ENCODE results near the gene FAR2.
"Not testable (repeated sequence)": the region's sequence is repeated elsewhere in the genome, so short reads cannot be mapped to it uniquely, and the experiment has no call there.

FAR2 gene

DNA sequence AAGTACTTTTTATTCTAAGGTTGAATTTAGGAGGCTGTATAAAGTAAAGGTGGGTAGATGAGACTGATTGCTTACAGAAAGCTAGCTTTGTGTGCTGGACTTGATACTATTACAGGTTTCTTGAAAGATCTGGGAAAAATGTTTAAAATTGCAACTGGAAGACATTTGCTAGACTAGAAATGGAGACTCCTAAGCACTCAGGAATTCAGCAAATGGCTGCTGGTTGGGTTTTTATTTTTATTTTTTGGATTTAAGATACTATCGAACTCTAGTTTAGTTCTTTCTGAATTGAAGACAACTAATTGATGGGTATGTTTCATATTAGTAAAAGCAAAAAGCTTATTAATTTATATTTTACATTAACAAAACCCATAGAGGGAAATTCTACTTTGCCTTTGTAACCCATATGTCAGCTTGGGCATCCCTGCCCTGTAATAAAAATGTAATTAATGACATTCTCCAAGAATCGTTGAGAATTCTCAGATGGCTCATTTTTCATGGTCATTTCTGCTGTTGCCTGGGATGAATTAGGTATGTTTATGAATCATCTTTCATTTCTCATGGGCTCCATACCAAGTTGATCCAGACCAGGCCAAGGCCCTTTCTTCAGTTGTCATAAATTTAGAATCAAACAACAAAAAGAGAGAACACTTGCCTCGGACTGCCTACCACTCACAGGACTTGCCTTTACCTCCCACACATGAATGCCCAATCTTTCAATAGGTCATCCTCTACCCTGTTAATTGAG is 129.8 kb downstream of the FAR2 start:
- no peak for DNase-seq (ENCODE audit: low read depth in 3 of 3)

DNA sequence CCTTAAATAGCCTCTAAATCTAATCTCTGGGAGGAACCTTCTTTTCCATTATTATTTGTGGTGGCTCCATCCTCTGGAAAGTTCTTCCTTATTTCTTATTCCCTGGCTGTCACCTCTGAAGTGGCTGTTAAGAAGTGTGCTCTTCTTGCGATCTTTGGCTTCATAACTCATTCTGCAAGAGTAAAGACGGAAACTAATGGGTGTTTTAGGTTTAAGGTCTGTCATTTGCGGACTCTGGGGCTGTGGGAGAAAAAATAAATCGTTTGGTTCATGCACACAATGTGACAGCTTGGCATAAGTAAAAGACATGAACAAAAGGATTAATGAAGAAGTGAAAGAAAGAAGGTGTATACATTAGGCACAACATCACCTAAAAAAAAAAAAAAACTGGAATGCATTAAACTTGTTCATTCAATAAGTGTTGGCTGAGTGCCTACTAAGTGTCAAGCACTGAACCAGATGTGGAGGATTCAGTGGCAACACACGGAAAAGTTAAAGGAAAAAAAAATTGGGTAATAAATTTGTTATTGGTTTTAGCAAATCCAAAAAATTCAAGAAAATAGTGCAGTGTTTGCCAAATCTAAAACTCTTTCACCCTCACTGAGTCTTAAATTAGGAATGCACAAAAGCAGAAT is 132.4 kb downstream of the FAR2 start:
- DNase-seq (ENCODE audit: low read depth in 3 of 3) = no peak

DNA sequence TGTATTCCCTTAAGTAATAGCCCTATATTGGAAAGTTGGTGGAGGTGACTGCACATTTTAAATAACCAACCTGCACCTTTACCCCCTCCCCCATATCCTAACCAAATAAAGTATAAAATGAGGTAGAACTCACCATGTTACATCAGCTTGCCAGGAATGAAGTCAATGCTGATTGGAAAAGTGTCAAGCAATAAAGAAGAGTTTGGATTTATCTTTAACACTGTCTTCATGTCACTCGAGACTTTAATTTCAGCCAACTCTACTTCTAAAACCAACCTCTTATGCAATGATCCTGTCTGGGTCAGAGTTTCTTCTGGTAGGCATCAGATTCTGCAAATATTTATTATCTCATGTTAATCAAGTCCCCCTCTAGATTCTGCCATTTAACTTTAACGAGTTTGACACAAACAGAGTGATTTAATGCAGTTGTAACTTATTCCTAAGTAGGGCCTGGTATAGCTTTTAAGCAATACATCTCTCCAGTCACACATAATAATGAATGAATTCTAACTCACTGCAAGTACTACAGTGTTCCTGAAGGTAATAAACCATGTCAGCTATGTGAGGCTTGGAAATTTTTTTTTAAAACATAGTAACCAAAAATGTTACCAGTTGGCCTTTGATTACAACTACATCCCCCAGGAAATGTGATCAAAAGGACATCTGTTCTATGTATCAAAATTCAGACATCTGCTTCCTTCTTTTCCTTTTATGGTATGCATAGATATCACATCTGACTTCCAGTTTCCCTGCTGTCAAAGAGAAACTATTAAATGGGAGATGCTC is 133.1 kb downstream of the FAR2 start:
- DNase-seq (ENCODE audit: low read depth in 3 of 3) = no peak

DNA sequence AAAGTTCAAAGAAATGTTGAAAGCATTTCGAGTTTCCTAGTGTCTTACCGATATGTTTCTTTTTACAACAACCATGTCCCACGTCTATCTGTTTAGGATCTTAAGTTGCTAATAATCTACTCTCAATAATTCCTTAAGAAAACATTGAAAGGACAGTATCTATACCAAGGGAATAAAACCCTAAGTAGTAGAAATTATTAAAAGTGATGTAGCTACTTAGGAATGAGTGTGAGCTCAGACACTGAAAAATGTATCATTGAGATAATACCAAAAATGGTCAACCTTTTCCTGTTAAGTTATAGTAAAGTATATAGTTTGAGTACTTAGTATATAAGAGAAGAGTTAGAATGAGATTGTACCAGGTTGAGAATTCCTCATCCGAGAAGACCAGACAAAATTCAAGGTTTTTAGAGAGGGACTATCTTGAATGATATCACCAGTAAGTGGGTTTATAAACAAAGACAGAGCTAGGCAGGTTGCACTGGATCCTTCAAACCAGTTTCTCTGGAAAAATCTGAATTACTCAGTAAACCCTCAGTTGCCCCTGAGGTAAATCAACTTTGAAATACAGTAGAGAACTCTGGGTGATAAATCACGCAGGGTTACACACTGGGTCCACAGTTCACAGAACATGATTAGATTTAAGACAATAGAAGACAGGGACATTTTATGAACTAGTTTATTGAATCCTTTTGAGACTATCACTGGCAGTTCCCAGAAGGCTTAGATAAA is 135.1 kb downstream of the FAR2 start:
- DNase-seq (ENCODE audit: low read depth in 3 of 3) = no peak

DNA sequence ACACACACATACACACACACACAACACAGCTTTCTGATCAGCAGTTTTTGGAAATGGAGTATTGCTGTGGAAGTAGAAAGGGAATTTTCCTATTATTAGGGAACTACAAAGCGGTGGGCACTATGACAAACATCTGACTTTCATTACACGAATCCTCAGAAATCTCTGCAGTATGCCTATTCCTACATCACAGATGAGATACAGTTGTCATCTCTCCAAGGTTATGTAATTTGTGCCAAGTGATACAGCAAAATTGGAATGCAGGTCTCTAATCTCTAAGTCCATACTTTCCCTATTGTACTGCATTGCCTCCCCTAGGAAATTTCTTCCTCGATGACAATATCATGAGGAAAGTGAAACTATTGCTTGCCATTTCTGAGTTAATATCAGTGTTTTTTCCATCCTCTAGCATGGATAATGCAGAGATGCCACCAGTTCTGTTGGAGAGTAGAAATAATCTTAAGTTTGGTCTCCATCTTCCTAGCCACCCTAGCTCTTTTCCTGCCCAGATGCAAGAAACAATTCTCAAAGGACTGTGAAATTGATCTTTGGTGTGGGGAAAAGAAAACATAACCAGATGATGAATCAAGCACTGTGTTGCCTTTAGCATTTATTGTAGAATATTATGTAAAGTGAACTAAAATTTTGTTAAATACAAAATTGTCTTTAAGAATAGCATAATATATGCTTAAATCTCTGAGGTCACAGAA is 137.2 kb downstream of the FAR2 start:
- no peak for DNase-seq (ENCODE audit: low read depth in 3 of 3)

DNA sequence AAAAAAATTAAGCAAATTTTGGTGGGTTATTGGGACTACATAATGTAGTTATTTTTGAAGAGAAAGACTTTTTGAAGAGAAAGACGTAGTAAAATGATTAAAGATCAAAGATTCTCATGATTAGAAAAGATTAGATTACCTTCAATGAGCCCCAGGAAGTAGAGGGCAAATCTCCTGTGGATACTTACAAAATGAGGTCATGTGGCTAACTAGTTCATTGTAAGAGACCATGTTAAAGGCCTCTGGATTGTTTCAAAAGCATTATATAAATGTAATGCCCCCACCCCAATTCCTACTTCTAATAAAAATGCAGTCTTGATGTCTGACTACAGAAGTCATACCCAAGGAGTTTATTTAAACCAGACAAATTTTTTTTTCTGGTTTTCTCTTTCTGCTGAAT is 138.5 kb downstream of the FAR2 start:
- no peak for DNase-seq (ENCODE audit: low read depth in 3 of 3)

DNA sequence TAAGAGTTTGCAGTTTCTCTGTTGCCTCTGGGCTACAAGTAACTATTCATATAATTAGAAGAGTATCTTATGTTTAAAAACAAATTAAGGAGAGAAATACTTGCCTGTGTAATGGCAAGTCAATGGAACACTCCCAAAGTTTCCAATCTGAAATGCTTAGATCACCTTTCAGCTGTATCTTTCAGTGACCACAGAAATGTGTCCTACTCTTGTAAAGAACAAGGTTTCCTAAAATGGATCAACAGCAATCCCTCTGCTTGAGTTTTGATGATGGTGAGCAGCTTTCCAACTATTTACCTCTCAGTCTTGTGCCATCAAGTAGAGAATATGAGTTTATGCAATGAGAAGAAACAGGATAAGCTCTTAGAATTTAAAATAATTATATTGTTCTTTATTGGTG is 139.0 kb downstream of the FAR2 start:
- no peak for DNase-seq (ENCODE audit: low read depth in 3 of 3)

DNA sequence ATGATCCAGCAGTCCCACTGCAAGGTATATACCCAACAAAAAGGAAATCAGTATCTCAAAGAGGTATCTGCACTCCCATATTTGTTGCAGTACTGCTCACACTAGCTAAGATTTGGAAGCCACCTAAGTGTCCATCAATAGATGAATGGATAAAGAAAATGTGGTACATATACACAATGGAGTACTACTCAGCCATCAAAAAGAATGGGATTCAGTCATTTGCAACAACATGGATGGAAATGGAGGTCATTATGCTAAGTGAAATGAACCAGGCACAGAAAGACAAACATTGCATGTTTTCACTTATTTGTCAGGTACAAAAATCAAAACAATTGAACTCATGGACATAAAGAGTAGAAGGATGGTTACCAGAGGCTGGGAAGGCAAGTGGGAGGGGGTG is 141.4 kb downstream of the FAR2 start:
- DNase-seq (ENCODE audit: low read depth in 3 of 3) = not testable (repeated sequence)

DNA sequence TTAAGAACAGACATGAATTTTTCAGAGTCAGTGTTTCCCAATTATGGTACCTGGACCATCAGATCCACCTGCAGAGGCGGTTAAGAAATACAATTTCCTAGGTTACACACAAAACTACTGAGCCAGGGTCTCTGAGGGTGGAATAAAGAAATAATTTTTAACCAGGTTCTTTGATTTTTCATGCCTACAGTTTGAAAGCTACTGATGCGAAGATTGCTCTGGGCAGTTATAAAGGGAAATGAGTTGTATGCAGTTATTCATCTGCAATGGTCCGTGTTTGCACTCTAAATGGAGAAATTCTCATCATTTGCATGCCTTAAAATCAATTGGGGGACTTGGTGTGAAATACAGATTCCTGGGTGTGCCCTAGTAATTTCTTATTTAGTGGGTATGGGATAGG is 142.1 kb downstream of the FAR2 start:
- no peak for DNase-seq (ENCODE audit: low read depth in 3 of 3)

DNA sequence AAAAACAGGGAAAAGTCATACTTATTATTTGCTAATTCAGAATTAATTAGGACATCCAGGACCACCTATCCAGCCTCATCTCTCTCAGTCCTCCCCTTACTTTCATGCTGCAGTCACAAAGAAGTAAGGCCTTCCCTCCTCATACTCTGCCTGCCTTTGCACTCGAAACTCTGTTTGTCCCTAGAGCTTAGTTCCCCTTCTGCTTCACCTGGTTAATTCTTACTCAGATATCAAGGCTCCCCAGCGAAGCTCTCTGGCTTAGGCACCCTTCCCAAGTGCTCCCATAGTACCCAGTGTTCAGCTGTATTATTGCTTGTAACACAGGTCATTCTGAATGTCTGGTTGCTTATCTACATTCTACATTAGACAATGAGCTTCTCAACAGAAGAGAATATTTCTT is 150.6 kb downstream of the FAR2 start:
- DNase-seq (ENCODE audit: low read depth in 3 of 3) = no peak

DNA sequence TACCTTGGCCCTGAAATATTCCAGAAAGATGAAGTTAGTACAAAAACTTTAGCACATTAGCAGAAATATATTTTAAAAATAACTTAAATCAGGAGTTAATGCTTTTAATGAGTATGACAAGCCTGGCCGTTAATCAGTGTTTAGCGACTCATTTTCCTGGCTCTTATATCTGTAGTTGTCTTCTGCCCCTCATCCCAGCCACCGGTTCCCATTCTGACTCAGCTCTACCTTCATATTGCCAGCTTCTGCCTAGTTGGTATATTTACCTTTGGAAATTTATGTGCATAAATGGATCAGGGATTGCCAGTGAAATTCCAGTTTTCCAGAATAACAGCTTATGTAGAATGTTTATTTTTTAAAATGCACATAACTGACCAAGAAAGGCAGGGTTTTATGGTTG is 152.0 kb downstream of the FAR2 start:
- DNase-seq (ENCODE audit: low read depth in 3 of 3) = no peak

DNA sequence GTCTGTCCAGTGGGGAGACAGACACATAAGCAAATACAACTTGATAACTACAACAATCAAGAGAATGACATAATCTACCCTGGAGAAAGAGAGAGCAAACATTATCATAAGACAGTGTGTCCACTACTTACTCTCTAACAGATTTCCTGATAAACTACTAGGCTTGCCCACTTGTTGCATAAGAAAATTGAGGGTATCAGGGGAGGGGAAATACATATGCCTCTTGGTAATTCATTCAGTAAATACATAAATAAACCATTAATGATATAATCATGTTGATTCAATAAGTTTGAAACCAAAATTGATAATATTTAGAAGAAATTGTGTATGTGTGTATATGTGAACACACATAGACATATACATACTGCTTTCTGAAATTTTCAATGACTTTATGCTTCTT is 155.3 kb downstream of the FAR2 start:
- DNase-seq (ENCODE audit: low read depth in 3 of 3) = no peak

DNA sequence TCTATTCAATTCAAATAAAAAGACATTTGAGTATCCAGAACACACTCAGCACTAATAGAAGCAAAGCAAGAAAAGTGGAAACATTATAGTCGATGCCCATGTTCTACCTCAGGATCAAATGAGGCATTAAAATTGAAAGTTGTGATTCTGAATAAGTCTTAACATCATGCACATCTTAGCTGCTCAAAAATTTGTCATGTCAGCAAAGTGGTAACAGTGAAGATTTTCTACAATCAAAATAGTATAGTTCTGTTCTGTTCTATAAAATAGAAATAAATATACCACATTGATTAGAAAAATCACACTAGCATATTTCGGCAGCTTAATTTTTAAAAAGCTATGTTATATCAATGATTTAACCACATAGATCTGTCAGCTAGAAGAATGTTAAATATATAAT is 157.2 kb downstream of the FAR2 start:
- no peak for DNase-seq (ENCODE audit: low read depth in 3 of 3)

DNA sequence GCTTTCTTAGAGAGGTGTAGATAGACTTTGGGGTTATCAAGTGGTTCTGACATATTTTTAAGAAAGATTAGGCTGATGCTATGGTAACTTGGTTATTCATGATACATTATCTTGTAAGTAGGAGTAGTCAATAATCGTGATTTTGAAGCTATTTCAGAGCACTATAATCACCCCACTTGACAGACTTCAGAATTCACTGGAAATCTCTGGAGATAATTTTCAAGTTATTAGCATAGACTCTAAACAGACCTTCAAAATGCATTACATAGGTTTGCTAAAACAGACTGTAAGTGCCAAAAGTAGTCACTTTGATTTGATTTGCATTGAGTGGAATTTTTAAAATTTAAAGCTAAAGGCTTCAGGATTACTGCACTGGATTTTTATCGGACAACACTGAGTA is 157.6 kb downstream of the FAR2 start:
- no peak for DNase-seq (ENCODE audit: low read depth in 3 of 3)

DNA sequence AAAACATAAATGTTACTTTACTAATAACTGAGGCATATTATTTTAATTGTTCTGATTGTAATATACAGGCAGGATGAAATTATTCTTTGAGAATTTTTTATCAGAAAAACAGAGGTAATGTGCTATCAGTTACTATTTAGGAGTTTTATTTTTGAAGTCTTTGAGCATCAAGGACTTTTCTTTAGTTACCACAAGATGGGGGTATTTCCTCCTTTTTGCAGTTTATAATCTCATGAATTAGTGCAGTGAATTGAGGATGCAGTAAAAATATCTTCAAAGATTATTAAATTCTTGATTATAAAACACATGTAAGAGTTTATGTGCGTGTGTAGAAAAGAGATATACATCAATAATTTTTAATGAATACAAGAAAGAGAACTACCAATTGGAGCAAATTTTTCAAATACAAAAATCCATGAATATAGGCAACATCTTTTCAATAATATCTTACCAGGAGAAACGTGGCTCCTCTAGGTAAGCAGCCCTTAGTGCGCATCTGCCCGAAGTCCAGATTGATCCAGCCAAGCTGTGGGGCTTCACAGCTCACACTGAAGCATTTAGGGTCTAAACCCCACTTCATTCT is 160.3 kb downstream of the FAR2 start:
- DNase-seq (ENCODE audit: low read depth in 3 of 3) = no peak

DNA sequence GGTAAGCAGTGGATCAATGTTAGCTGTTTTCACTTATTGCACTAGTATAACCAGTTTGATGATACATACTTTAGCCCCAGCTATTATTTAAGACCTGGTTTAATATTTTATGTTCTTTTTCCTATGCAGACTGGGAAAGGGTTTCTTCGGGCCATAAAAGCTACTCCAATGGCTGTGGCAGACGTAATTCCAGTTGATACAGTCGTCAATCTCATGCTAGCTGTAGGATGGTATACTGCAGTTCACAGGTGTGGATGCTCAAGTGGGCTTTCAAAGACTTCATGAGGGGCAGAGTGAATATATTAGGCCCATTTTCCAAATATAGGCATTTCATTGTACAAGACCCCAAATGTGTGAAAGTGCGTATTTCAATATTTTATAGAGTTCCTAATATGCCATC is 161.8 kb downstream of the FAR2 start:
- DNase-seq (ENCODE audit: low read depth in 3 of 3) = no peak

DNA sequence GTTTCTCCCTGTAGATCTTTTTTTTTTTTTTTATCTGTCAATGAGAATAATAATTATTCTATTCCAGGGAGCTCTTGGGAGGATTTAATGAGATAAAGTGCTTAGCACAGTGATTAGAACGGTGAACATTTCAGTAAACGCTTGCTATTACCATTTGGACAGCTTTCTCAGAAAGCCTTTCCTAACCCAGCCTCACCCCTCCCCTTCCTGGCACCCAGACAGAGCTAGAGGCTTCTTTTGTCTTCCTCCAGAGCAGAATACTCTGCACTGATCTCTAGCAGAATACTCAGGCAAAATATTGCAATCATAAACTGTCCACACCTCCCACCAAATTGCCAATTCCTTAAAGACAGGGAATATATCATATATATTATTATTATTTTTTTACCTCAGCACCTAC is 165.3 kb downstream of the FAR2 start:
- no peak for DNase-seq (ENCODE audit: low read depth in 3 of 3)

DNA sequence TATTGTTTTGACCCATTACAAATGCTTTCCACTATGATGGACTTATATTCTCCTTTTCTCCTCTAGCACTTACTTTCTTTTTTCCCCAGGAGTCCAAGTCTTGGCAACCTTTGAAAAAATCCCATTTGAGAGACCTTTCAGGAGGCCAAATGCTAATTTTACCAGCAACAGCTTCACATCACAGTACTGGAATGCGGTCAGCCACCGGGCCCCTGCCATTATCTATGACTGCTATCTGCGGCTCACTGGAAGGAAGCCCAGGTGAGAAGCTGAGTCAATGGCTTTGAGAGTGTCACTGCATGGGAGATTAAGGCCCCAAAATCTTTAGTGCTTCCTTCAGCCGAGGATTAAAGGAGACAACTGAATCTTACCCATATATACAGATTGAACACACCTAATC is 167.7 kb downstream of the FAR2 start:
- DNase-seq (ENCODE audit: low read depth in 3 of 3) = no peak

DNA sequence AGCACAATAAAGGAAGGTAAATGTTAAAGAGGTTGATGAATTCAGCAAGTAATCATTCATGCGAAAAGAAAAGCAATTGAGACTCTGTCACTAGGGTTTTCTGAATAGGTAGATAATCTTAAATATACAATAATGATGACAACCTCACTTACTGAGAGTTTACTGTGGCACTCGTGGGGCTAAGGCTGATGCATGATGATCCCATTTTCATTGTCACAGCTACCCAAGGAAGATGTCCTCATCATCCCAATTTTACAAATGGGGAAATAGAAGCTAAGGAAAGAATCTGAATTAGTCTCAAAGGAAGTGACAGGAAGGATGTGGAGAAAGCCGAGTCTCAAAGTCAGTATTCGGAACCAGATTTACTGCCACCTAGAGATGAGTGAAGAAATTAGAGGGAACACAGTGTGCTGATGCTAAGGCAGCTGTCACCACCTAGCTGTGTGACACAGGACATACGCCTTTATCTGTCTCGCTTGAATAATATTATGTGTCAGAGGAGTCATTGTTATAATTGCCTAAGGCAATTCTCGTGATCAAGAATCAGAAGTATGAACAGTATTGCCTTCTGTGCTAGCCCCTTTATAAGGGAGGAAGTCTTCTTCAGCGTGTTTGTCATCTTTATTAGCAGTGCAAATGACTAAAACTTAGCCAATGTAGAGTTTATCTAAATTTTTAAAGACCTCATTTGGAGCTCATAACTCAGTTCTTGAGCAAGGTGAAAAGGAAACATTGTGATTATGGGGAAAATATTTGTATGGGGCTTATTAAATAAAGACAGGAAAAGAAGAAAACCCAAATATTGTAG is 168.7 kb downstream of the FAR2 start:
- DNase-seq (ENCODE audit: low read depth in 3 of 3) = peak in 2 of 3 experiments; percentile 2 to 16

DNA sequence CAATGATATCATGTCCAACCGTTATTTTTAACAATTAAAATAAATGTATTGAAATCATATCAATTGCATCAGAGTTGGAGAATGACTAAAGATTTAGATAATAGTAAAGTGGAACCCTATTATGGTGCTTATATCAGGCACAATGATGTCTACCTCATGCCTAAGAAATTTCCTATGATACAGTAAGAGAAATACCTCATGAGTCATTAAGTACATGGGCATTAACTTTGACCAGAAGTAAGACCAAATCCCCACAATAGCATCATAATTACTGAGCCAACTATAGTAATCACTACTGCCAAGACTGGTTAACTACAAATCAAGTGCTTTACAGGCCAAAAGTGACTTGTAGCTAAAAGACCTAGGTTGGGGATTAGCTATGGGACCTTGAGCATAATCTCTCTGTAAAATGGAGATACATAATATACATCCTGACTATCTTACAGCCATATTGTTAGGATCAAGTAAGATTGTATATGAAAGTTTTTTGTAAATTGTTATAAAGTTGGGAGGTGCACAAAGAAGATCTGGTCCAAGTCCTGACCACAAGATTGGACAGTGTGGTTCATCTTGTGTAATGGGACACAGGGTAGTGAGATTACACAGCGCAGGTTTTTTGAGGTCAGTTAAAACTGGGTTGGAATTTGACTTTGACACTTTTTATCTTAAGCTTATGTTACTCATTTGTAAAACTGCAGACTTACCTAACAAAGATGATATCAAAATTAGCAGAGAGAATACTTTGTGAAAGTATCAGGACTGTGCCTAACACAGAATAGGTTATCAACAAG is 171.4 kb downstream of the FAR2 start:
- DNase-seq (ENCODE audit: low read depth in 3 of 3) = no peak

All from stimulated activated CD4-positive, alpha-beta T cell treated with anti-CD3 and anti-CD28 coated beads, TNF-alpha, amount 100 ng/mL, for 4 hours (primary cell).